Activated CD4-positive, alpha-beta T cell treated with anti-CD3 and anti-CD28 coated beads for 24 hours (primary cell): Measurements from ENCODE around the gene NRXN3.

ENCODE experiments used
- DNase-seq, 2 donors: peaks; one replicate each; pipeline ENCODE4 v3.0.0-alpha.2; 2020; ENCODE audit warnings: low read depth in 2 of 2

NRXN3 gene

DNA sequence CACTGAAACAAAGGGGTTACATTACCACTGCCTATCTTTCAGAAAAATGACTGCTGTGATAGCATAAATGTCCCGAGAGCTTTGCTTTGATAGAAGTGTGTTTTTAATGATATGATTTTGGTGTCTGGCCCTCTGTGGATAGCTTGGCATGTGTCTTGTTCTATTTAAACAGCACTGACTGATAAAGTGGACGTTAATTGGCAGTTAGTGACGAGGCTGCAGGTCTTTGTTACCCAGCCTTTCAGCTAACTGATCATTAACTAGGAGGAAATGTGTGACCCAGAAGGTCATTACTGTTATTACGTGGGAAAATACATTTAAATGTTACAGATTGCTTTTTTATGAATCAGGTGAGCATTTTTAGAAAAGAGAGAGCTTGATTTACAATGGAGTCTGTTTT, 1612.9 kb downstream of the NRXN3 start:
- DNase-seq: no peak

DNA sequence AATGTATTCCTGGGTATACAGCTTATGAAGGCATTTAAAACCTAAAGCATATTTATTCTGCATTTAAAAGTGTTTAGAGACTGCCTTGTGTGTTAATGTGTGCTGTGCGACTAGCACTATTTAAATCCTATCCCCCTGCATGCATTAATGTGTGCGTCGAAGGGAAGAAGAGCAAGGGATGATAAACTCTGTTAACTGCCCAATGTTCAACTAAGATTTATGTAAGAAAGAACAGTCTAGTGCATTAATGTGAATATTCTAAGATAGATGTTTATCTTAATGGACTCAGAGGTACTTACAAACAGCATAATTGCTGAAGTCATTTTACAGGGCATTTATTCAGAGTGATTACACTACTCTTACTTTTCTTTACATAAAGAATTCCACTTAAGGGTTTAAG, 1616.3 kb downstream of the NRXN3 start:
- DNase-seq: no peak

GRCh38 chr14:79788346-79788745, 1618.2 kb downstream of the NRXN3 start:
- no peak for DNase-seq

GRCh38 chr14:79791055-79791732, 1621.0 kb downstream of the NRXN3 start:
- no peak for DNase-seq

- no peak for DNase-seq
Observed at GRCh38 chr14:79802093-79802492, 1631.9 kb downstream of the NRXN3 start.

GRCh38 chr14:79805636-79806035, 1635.5 kb downstream of the NRXN3 start:
- DNase-seq: no peak

DNA sequence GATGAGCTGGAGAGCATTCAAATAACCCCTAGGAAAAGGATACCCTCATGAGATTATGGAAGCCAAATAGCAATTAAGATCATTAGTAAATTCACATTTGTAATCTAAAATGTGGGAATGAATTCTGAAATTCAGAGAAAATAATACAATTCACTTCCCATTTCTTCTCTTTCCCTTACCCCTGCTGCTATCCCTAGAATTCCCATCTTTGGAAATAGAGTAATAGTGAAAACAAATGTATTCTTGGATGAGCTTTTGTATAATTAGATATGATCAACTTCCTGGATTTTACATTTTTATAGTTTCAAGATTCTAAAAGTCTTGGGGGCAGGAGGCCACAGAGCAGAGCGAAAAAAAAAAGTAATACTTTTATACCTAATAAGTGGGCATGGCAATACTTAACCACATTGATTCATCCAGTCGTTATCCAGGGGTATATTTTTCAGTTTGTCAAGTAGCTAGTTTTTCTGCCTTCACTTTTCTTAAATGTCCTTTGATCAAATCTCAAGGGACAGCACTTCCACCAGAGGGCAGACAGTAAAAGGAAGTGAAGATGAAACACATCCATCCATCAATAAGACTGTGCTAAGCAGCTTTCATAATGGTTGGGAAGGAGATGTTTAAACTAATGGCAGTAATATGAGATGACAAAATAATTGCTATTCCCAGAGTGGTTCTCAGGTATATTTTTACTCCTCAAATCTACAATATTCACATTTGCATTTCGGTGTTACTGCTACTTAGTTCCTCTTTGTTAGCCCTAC, 1639.9 kb downstream of the NRXN3 start:
- DNase-seq: no peak

- no peak for DNase-seq
Observed at GRCh38 chr14:79820866-79821535, 1650.8 kb downstream of the NRXN3 start.

- DNase-seq: no peak
Observed at GRCh38 chr14:79822034-79822433, 1651.9 kb downstream of the NRXN3 start.

- DNase-seq: no peak
Observed at GRCh38 chr14:79825046-79825521, 1654.9 kb downstream of the NRXN3 start.

GRCh38 chr14:79826362-79826761, 1656.2 kb downstream of the NRXN3 start:
- no peak for DNase-seq

GRCh38 chr14:79829405-79830166, 1659.4 kb downstream of the NRXN3 start:
- no peak for DNase-seq

DNA sequence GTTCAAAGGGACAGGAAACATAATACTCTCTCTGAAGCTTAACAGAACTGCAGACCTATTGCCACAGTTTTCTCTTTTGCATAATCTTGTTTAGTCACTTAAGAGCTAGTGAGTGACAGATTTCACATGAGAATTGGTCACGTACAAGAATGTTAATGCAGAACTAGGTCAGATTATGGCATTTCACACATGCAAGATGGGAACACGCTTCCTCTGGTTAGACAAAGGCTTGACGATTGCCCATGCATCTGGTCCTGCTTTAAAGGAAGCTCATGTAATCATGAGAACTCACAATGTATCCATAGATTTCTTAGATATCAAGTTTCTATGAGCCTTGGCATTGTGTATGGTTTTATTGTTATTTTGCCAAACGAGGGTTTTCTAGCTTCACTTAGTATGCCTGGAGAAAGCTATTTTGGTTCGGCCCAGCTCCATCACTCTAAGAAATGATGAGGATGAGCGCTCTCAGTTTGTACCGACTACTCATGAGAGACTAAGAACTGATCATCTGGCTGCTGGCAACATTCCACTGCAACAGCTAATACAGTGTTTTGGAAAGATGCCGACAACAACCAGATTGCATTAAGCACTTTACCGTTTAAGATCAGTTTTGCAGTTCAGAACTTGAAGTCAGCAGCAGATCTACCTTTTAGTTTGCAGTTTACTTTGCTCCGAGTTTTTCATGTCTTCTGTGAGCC, 1661.2 kb downstream of the NRXN3 start:
- no peak for DNase-seq

- no peak for DNase-seq
Observed at GRCh38 chr14:79833781-79834180, 1663.6 kb downstream of the NRXN3 start.

GRCh38 chr14:79834868-79835267, 1664.7 kb downstream of the NRXN3 start:
- DNase-seq: no peak

GRCh38 chr14:79836577-79836976, 1666.4 kb downstream of the NRXN3 start:
- DNase-seq: no peak

GRCh38 chr14:79837699-79838098, 1667.5 kb downstream of the NRXN3 start:
- DNase-seq: no peak

GRCh38 chr14:79840103-79840502, 1669.9 kb downstream of the NRXN3 start:
- DNase-seq: no peak

DNA sequence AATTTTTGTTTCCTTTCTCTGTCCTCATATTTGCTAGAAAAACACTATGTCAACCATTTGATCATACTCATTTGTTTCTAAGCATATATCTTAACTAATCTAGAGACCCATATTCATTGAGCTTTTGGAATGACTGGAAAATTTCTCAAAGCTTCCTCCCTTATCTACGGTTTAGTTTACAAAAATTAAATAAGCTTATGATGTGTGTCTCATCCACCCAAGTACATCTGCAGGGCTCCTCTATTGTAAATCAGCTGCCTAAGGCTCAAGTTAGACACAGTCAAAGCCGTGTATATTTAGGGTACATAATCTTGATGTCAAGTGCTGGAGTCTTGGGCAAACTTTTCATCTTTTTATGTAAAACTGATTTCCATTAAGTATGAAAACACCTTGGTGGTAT, 1670.7 kb downstream of the NRXN3 start:
- no peak for DNase-seq

DNA sequence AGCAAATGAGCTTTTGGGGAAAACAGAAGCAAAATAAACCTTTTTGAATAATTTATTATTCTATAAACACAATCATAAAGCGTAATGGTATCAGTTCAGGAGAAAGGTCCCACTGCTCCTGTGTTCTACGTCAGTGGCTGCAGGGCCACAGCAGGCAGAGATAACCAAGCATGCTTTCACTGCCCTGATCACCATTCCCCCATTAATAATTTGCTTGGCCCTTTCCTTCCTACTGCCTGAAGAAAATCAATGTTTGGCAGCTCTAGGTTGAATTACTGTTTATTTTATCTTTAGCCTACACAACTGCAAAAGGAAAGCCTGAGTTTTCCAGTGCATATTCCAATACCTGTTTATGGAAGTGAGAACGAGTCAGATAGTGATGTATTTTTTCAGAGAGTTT, 1671.3 kb downstream of the NRXN3 start:
- DNase-seq: no peak

DNA sequence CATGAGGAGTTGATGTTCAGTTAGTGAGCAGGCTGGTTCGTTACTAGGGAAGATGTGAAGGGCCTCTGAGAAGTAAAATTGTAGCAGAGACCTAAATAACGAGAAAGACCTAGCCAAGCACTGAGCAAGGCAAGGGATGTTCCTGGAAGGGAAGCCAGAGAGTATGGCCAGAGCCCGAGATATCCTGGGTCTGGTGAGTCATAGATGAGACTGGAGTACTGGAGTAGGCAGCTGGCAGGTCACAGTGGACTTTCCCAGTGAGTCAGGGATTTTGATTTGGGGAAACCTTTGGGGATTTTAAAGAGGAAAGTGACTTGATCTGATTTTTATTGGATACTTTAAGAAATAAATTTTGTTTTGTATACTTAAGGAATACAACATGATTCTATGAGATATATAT, 1672.1 kb downstream of the NRXN3 start:
- no peak for DNase-seq
